ENCODE measurements around the gene CDK19.

GRCh38 chr6:110595112-110595511 lies 220.2 kb downstream of the CDK19 start:
- no peak for TF ChIP-seq POLR2A (IDR thresholded peaks at IDR 0.05; ENCODE audit: insufficient read depth in 1 of 2, low read depth in 2 of 2, low read length in 2 of 2)
- TF ChIP-seq, protein P1, sequence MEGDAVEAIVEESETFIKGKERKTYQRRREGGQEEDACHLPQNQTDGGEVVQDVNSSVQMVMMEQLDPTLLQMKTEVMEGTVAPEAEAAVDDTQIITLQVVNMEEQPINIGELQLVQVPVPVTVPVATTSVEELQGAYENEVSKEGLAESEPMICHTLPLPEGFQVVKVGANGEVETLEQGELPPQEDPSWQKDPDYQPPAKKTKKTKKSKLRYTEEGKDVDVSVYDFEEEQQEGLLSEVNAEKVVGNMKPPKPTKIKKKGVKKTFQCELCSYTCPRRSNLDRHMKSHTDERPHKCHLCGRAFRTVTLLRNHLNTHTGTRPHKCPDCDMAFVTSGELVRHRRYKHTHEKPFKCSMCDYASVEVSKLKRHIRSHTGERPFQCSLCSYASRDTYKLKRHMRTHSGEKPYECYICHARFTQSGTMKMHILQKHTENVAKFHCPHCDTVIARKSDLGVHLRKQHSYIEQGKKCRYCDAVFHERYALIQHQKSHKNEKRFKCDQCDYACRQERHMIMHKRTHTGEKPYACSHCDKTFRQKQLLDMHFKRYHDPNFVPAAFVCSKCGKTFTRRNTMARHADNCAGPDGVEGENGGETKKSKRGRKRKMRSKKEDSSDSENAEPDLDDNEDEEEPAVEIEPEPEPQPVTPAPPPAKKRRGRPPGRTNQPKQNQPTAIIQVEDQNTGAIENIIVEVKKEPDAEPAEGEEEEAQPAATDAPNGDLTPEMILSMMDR (CRISPR knock-in tag; IDR thresholded peaks at IDR 0.05) = no peak
- no peak for TF ChIP-seq NR2F6 (IDR thresholded peaks at IDR 0.05)
- no peak for TF ChIP-seq NR2F6 (CRISPR knock-in tag; IDR thresholded peaks at IDR 0.05)
- TF ChIP-seq ZNF761 (CRISPR knock-in tag; conservative IDR thresholded peaks at IDR 0.05) = no peak
- no peak for TF ChIP-seq NKX3-1 (CRISPR knock-in tag; IDR thresholded peaks at IDR 0.05)
- no peak for TF ChIP-seq SMARCC2 (IDR thresholded peaks at IDR 0.05)
- no peak for TF ChIP-seq HMG20B (CRISPR knock-in tag; conservative IDR thresholded peaks at IDR 0.05)
- no peak for TF ChIP-seq PLSCR1 (CRISPR knock-in tag; IDR thresholded peaks at IDR 0.05; ENCODE audit: borderline replicate concordance)
- no peak for TF ChIP-seq PRDM10 (CRISPR knock-in tag; IDR thresholded peaks at IDR 0.05; ENCODE audit: low read depth)
- no peak for TF ChIP-seq ZFX (CRISPR knock-in tag; IDR thresholded peaks at IDR 0.05; ENCODE audit: low read depth)
- no peak for TF ChIP-seq CREB1 (IDR thresholded peaks at IDR 0.05)
- no peak for TF ChIP-seq CREB1 (CRISPR knock-in tag; IDR thresholded peaks at IDR 0.05)

All from HepG2 (cell line).